Measurements from ENCODE around the gene GPR61. TPM values are rescaled to one million over a fixed set of nuclear protein-coding genes. Genes with fewer than 3 reads are reported as not detected.

The GPR61 gene
- total RNA-seq, 1 donor from 2014 or later = 0.76 TPM

- Mint-ChIP-seq H3K36me3 (ENCODE audit: unreplicated experiment) (no peaks in the 10 kb centered on the region), H3K4me1 (ENCODE audit: low read depth, unreplicated experiment) (peaks cover 15% of the 10 kb centered on the region), H3K27me3 (ENCODE audit: unreplicated experiment) (peaks cover 4% of the 10 kb centered on the region), H3K4me3 (ENCODE audit: unreplicated experiment) (peak within 1 kb of the TSS; percentile 94), H3K27ac (ENCODE audit: unreplicated experiment) (peak within 1 kb of the TSS; percentile 72), H3K9me3 (ENCODE audit: unreplicated experiment) (peaks cover 2% of the 10 kb centered on the region)
- TF ChIP-seq CTCF (IDR thresholded peaks at IDR 0.05; ENCODE audit: partially characterized antibody, unreplicated experiment) = no peak
- peak; percentile 90 for DNase-seq
Measured at GRCh38 chr1:109548321-109549267, 8.9 kb downstream of the GPR61 start, which contains the start of gene GNAI3. Gene GNAI3, plus strand, starts transcription at chr1:109548615. Its CDS starts 106 bp downstream, at chr1:109548721.

GRCh38 chr1:109556563-109556962 lies 16.9 kb downstream of the GPR61 start:
- no peaks in the 10 kb centered on the region for H3K36me3 Mint-ChIP-seq (ENCODE audit: unreplicated experiment)
- no peak overlapping the region for H3K27ac Mint-ChIP-seq (ENCODE audit: unreplicated experiment)
- peaks cover 3% of the 10 kb centered on the region for H3K27me3 Mint-ChIP-seq (ENCODE audit: unreplicated experiment)
- no peak overlapping the region for H3K4me3 Mint-ChIP-seq (ENCODE audit: unreplicated experiment)
- H3K4me1 Mint-ChIP-seq (ENCODE audit: low read depth, unreplicated experiment) = peaks cover 16% of the 10 kb centered on the region
- no peak for DNase-seq
- no peaks in the 10 kb centered on the region for H3K9me3 Mint-ChIP-seq (ENCODE audit: unreplicated experiment)
- no peak for TF ChIP-seq CTCF (IDR thresholded peaks at IDR 0.05; ENCODE audit: partially characterized antibody, unreplicated experiment)

GRCh38 chr1:109557520-109557919 lies 17.8 kb downstream of the GPR61 start:
- Mint-ChIP-seq H3K4me1 (ENCODE audit: low read depth, unreplicated experiment) (peaks cover 16% of the 10 kb centered on the region), H3K27me3 (ENCODE audit: unreplicated experiment) (peaks cover 3% of the 10 kb centered on the region), H3K9me3 (ENCODE audit: unreplicated experiment) (no peaks in the 10 kb centered on the region), H3K4me3 (ENCODE audit: unreplicated experiment) (no peak overlapping the region), H3K36me3 (ENCODE audit: unreplicated experiment) (no peaks in the 10 kb centered on the region), H3K27ac (ENCODE audit: unreplicated experiment) (no peak overlapping the region)
- no peak for TF ChIP-seq CTCF (IDR thresholded peaks at IDR 0.05; ENCODE audit: partially characterized antibody, unreplicated experiment)
- DNase-seq = no peak

GRCh38 chr1:109559995-109560394 lies 20.3 kb downstream of the GPR61 start:
- no peak for TF ChIP-seq CTCF (IDR thresholded peaks at IDR 0.05; ENCODE audit: partially characterized antibody, unreplicated experiment)
- Mint-ChIP-seq H3K4me1 (ENCODE audit: low read depth, unreplicated experiment) (peaks cover 22% of the 10 kb centered on the region), H3K9me3 (ENCODE audit: unreplicated experiment) (peaks cover 3% of the 10 kb centered on the region), H3K27me3 (ENCODE audit: unreplicated experiment) (peaks cover 3% of the 10 kb centered on the region), H3K27ac (ENCODE audit: unreplicated experiment) (no peak overlapping the region), H3K4me3 (ENCODE audit: unreplicated experiment) (no peak overlapping the region), H3K36me3 (ENCODE audit: unreplicated experiment) (no peaks in the 10 kb centered on the region)
- no peak for DNase-seq
